NCI-H774 (cell line): ENCODE data around the gene KLHDC10.
"Not testable (repeated sequence)": the region's sequence is repeated elsewhere in the genome, so short reads cannot be mapped to it uniquely, and the experiment has no call there.

Experiments
- DNase-seq: peaks from one replicate; lab custom pipeline; 2025; lab: John Stamatoyannopoulos, UW

Gene KLHDC10

DNA sequence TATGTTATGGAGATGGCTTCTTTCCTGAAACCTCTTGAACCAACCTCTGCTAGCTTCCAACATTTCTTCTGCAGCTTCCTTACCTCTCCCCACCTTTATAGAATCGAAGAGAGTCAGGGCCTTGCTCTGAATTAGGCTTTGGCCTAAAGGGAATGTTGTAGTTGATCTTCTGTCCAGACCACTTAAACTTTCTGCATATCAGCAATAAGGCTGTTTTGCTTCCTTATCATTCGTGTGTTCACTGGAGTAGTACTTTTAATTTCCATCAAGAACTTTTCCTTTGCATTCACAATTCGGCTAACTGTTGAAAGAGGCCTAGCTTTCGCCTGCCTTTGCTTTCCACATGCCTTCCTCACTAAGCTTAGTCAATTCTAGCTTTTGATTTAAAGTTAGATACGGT is 48.0 kb downstream of the KLHDC10 start:
- DNase-seq: no peak

DNA sequence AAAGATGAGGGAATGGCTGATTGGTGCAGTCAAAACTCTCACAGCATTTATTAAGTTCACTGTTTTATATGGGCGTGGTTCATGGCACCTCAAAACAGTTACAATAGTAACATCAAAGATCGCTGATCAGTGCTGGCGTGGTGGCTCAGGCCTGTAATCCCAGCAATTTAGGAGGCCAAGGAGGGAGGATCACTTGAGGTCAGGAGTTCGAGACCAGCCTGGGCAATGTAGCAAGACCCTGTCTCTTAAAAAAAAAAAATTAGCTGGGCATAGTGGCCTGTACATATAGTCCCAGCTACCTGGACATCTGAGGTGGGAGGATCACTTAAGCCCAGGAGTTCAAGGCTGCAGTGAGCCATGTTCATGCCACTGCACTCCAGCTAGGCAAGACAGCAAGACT is 48.5 kb downstream of the KLHDC10 start:
- DNase-seq: no peak

DNA sequence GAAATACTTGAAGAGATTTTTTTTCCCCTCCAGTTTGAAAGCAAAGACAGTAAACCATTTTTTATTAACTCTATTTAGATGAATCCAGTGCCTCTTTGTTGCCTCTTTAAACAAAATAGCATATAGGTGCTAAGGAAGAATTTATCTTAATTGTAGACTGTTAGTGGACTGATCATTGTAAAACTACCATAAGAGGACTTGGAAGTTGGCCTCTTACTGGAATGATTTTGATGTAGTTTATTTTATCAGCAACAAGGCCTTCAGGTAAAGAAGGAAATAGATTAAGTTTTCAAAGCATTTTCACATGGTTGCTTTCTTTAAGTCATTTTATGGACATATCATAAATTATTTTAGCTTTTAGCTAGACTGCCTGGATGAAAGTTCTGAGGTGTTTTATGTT is 53.2 kb downstream of the KLHDC10 start:
- no peak for DNase-seq

DNA sequence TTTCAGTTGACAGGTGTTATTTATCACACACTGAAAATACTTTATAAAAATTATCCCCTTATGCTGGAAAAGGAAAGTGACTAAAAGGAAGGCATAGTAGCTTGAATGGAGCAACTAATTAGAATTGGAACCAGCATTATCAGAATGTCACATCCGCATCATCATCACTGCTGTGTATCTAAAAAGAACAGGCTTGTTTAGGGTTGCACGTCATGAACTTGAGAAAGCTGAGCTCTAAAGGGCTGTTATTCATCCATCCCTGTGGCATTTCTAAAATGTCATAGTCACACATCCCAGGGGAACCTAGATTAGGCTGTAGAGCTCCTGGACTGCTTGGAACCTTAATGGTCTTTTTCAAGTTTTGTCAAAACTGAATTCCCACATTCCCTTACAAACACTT is 54.4 kb downstream of the KLHDC10 start:
- DNase-seq: no peak

DNA sequence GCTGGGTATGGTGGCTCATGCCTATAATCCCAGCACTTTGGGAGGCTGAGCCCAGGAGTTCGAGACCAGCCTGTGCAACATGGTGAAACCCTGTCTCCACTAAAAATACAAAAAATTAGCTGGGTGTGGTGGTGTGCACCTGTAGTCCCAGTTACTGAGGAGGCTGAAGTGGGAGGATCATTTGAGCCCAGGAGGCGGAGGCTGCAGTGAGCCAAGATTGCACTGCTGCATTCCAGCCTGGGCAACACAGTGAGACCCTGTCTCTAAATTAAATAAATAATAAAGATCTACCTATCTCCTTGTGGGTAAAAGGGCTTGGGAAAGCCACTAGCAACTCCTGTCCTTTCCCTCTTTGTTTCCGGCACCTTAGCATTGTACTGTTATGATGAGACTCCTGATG is 56.5 kb downstream of the KLHDC10 start:
- not testable (repeated sequence) for DNase-seq

DNA sequence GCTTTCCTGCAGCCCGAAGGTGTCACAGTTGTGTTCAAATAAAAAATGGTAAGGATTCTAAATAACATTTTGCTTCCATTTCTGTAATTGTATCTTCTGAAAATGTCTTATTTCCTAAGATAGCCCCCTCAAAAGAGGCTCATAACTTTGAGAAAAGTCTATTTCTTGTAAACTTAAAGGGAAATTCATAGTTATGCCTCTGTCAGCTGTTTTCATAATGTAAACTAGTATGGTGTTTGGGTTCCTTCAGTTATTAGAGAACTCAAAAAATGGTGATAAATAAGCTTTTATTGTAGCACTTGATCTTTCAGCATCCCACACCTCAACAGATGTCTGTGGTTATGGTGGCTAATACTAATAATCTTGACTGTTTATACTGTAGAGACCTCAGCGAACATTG is 57.1 kb downstream of the KLHDC10 start:
- DNase-seq: no peak

DNA sequence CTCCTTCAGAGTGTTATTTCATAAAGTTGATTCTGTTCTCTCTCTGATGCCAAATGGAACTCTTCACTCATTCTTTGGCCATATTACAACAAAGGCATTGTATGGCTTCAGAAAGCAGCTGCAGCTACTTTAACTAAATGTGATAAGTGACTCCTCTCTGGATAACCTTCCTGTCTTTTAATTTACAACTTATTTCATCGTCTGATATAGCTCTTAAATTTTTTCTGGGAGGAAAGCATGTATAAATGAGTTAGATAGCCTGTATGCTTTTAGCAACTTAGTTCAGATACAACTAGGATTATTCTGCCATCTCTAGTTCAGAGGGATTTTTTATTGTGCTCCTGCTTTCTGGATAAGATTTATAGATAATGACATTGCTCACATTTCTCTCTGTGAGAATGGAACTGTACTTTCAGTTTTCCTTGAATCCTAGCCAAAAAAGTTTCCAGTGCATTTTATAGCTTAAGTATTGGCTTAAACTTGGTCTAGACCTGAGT is 57.5 kb downstream of the KLHDC10 start:
- no peak for DNase-seq

DNA sequence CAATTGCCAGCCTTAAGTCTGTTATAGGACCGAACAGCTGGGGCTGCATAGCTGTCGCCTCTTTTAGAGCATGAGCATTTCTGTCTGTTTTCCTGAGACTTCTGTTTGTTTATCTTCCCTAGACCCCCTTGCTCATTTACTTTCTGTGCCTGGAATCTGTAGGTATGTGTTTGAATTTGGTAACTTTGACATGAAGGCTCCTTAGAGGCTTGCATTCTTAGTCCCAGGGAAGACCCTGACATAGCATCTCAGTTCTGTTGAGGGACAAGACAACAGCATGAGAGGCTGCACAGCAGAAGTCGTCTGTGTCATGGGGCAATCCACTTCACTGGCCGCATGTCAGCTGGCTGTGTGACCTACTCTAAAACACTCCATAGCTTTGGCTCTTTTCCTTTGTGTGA is 58.7 kb downstream of the KLHDC10 start:
- no peak for DNase-seq

DNA sequence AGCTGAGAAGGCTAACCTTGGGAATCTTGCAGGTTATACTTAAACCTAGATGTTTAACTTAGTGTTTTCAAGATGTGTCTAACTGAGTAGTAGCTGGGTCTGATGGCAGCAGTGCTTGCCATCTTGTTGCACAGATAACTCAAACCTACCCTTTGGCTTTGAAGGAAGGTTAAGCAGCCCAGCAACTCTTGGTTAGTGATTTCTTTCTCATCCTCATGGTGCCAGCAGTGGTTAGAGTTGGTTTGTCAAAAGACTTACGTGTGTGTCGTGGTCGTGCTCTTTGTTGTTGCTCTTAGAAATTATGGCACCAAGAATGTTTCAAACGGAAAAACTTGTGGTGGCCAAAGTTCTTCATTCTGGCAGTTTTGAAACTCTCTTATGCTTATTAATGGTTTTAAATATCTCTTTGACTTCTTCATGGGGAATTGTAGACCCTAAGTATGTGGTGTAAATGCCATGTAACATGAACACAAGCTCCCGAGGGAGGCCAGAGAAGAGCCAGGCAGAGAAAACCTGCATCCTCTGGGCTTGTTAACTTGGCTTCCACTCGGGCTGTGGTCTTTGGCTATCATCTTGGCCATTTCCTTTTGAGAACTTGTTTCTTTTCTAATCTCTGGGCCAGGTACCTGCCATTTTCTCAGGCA is 61.0 kb downstream of the KLHDC10 start:
- DNase-seq: no peak

DNA sequence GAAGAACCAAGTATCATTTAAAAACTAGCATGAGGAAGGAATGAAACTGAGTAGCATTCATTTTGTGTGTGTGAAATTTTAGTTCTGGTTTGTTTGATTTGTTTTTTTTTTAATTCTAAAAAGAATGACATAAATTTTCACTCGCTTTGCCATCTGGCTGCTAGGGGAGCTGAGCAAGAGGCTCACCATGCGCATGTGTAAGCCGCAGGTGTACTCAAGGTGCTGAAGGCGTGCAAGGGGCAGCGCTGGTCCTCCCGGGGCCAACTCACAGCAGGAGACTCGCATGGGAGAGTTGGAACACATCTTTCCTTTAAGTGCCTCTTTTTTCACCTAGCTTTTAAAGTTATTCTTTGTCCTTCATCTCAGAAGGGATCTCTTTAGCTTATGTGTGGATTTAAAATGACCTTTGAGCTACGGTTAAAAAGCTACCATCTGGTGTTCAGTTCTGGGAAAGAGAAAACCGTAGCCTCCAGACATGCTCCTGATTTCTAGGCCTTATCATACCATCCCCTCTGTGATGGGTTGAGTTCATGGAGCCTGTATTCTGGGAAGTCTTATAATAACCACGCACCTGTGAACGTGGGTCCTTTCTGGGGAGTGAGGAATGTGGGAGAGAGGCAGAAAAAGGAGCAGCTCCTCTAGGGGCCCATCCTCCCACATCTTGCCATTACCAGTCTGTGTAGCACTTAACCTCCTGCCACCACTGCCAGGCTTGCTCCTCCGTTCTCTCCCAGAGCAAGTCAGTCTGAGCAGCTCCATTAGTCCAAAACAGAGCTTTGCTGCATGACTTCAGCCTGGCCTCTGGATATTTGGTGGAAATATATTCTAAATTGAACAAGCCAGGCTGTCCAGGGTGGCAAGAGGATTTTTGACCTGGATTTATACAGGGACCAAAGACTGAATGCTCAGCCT is 61.9 kb downstream of the KLHDC10 start:
- DNase-seq: no peak

DNA sequence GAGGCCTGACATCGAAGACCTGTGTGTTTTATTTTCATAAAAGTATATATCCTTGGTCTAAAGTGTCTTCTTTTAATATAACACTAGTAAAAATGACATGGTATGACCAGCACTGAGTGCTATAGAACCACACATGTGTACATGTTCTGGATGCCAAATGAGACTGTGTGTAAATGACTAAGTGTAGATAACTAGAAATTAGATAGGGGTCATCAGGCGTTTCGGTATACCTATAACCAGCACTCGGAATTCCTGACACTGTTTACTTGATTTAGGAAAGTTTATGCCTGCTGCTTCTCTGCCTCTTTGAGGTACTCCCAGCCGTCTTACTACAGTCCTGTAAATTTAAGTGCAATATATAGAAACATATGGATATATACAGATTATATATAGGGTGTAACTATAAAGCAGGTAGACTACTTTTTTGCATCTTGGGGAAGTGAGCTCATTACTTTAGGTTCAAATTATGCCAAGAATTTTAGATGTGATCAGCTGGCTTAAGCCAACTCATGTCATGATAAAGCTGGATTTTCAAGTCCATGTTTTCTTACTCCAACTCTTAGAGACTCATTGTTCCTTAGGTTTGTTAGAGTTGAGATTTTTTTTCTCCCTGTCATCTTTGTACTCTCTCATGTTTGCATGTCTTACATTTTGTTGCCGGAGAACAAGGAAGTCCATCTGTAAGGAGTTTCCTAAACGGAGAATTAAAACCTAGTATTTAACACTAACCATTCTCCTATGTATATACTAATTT is 62.9 kb downstream of the KLHDC10 start:
- no peak for DNase-seq

DNA sequence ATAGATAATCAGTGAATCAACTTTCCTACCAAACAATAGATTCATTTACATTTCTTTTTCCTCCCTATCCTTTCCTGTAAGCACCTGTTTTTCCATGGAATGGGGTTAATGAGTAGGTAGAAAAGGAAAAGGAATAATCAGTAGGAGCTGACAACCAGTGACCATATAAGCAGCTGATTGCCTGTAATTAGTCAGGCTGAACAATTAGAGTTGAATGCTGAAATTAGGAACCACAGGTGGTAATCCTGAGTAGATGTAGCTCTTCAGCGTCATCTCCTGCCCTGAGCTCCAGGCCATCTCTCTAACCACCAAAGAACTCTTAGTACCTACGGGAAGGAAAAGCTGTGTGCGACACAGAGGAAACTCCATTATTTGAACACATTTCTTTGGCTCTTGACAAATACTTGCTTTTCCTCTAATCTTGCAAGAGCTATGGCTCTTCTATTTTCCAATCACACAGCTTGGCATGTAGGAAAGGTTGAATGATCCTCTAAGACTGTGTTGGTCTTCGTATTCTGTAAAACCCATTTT is 63.8 kb downstream of the KLHDC10 start:
- peak; percentile 8 for DNase-seq

DNA sequence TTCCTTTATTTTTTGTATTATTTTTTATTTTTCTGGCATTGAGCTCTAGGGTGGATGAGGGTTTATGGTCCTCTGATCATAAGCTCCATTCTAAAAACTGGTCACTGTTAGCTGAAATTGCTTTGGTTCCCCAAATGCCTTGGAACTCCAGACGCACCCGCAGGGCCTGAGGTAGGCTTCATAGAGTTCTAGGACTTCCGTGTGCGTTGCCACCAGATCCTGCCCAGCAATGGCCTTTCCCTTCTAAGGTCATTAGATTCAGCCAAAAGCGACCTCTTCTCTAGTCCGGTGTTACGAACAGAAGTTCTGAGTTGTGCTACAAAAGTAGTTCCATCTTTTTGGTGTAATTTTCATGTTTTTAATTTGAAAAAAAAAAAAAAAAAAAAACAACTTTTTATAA is 64.4 kb downstream of the KLHDC10 start:
- no peak for DNase-seq

DNA sequence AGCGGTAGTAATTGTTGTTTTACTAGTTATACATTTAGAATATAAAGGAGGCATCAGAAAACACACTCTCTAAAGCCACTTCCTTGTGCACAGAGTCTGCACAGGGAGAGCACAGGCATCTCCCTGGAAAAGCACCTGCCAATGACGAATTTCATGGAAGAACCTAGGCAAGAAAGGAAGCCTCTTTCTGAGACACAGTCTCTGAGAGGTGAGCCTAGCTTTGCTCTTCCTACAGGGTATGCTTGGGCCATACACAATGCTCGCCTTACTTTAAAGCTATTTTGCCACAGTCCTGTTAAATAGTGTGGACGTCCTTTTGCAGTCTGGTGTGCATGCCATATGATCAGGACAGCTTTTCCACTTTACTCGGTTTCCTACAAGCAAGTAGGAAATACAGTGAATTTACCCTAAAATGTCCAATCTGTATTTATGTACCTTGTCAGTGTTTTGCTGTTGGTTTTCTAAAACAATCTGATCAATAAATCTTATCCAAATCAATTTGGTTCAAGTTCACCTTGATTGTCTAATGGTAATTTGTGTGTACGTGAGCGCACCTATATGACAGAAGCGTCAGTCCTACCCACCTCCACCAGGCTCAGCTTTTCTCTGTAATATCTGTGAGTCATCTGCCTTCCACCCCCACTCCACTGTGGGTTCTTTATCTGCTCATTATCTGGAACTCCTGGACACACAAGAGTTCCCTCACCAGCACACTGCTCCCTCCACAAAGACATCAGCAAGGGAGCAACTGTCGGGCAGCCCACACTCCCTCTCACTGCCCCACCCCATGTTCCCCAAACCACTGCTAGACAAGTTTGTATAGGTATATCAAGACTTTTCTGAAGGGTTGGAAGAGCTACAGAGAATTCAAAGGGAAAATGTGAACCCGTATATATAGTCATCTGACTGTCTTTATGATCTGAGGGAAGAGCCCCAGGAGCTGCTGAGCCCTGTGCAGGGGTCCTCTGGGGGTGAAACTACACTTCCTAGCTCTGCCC is 65.2 kb downstream of the KLHDC10 start:
- DNase-seq: no peak

DNA sequence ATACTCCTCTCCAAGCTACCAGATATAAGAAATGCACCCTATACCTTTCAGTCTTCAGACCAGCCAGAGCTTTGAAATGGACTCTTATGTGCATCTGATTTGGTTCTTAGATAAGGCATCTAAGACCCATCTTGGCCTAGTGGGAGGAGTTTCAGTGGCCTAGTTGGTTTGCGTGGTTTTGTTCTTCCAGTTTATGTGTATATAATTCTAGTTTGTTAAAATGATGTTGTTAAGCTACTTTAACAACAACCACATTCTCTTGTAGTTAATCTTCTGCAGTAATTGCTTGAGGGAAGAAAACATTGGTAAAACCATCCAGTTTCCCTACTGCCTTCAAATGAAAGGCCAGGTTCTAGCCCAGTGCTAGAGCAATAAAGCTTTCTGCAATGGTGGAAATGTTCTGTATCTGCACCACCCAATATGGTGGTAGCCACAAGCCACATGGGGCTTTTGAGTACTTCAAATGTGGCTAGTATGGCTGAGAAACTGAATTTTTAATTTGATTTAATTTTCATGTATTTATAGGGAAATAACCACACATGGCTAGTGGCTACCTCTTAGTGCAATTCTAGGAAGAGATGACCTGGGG is 66.3 kb downstream of the KLHDC10 start:
- no peak for DNase-seq

DNA sequence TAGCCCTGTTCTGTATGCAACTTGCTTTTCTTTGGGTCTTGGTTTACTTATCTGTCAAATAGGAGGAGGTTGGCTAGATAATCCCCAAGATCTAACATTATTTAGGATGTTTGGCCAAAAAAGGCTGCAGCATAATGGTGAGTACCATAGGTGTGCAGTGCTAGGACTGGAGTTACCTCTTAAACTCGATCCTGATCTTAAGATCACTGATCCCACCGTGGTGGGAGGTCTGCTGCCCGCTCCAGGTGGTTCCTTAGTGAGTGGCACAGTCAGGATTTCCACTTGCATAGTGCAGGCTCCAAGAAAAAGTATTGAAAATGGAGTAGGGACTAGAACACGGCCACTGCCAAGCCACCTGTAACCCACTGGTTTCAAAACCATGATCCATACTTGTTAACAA is 66.9 kb downstream of the KLHDC10 start:
- DNase-seq: no peak

DNA sequence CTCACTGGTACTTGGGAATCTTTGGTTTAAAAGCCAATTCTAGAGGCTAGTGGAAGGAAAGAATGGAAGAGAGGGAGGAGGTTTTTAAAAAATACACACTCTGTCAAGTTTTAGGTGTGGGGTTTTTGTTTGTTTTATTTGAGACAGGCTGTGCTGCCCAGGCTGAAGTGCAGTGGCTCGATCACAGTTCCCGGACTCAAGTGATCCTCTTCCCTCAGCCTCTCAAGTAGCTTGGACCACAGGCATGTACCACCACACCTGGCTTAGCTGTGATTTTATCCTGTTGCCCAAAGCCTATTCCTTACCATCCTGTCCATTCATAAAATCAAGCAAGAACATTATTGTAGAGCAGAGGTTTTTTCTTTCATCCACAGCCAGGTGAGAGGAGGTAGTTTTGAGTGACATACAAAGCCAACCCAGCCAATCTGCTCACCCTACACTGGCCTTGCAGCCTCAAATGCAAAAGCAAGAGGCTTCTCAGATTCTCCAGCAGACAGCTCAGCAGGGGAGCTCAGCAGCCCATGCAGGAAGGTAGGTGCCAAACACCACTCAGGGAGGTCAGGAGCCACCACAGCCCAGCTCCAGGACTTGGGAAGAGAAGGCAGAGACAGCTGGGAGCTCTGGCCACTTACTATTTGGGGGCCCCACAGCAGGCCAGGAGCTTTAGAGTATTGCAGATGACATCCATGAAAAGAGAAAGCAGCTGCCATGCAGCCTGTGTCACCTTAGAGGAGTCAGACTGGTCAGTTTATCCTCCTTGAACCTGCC is 69.0 kb downstream of the KLHDC10 start:
- DNase-seq: no peak

DNA sequence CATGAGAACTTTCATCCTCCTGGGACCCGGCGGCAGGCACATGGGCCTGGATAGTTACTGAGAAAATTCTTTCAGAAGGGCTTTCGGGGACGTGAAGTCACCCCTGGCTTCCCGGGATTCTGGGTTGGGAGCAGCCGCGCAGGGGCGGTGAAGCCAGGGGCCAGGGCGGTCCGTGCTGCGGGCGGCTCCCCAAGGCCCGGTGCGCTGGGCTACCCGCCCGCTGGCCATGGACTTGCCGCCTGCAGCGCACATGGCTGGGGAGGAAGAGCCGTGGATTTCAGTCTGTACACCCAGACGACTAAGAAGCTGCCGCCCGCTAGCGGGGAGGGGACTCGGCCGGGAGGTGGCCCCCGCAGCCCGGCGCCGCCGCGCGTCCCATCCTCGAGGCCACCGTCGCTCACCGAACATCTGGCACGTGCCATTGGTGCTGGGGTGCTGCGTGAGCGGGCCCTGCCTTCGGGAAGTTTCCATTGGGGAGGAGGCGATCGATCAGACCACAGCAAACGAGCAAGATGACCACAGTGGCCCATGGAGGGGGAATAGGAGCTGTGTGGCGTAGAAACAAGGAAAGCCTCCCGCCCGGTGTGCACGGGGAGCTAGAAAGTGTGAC is 70.3 kb downstream of the KLHDC10 start:
- DNase-seq: no peak

DNA sequence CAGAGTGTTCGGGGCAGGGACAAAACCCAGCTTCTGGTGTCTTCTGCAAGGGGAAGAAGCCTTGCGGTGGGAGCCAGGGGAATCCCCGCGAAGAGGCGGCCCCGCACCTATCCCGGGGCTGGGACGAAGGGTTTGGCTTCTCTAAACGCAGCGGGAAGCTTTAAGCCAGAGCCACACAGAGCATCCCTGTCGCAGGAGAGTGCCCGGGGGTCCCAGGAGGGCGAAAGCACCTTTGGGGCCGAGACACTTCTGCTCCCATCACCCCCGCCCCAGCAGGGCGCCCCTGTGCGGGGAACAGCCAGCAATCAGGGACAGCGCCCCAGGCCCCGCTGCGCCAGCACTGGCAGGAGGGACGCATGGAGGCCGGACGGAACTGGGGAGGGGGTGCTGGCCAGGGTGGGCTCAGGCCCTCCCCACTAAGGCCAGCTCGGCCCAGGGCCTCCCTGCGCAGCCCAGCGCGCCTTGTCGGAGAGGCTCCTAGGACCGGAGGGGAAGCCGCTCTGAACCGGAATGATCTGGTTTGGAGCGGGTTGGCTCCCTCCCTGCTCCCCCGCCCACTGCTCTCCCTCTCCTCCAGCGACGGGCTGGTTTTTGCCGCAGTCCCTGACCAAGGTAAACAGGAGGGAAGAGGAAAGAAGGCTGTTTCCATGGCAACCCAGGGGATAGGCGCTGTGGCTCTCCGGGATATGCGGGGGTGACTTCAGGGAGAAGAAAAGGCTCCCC is 71.0 kb downstream of the KLHDC10 start:
- peak; percentile 78 for DNase-seq
